HG03575 (cell line): ENCODE results near the gene APOL1.
"Not testable (repeated sequence)": the region's sequence is repeated elsewhere in the genome, so short reads cannot be mapped to it uniquely, and the experiment has no call there.

Experiments used
- ATAC-seq: cut with Tn5 transposase; IDR thresholded peaks from one replicate; pipeline ENCODE4 v1.9.1; 2021; ENCODE audit not compliant: unreplicated experiment, insufficient number of reproducible peaks, low FRiP score; ENCODE audit errors: extremely low read depth

Gene APOL1

GRCh38 chr22:36287881-36288515, 35.1 kb downstream of the APOL1 start:
- no peak for ATAC-seq

GRCh38 chr22:36288571-36289405, 35.9 kb downstream of the APOL1 start:
- ATAC-seq, result no peak

- ATAC-seq, result no peak
Observed at GRCh38 chr22:36289406-36289870, 36.5 kb downstream of the APOL1 start.

- ATAC-seq, result not testable (repeated sequence)
Observed at GRCh38 chr22:36289948-36290371, 37.0 kb downstream of the APOL1 start.

GRCh38 chr22:36290391-36291075, 37.6 kb downstream of the APOL1 start:
- not testable (repeated sequence) for ATAC-seq

GRCh38 chr22:36291831-36292740, 39.2 kb downstream of the APOL1 start:
- no peak for ATAC-seq

- ATAC-seq, result no peak
Observed at GRCh38 chr22:36292823-36293530, 40.0 kb downstream of the APOL1 start.

GRCh38 chr22:36293606-36294292, 40.8 kb downstream of the APOL1 start:
- ATAC-seq, result no peak

- no peak for ATAC-seq
Observed at GRCh38 chr22:36294293-36294620, 41.3 kb downstream of the APOL1 start.

- ATAC-seq, result no peak
Observed at GRCh38 chr22:36294801-36295200, 41.9 kb downstream of the APOL1 start.

- ATAC-seq, result no peak
Observed at GRCh38 chr22:36295247-36295646, 42.3 kb downstream of the APOL1 start.

- ATAC-seq, result no peak
Observed at GRCh38 chr22:36296690-36297089, 43.8 kb downstream of the APOL1 start.

- ATAC-seq, result no peak
Observed at GRCh38 chr22:36297568-36297967, 44.6 kb downstream of the APOL1 start.

- ATAC-seq, result no peak
Observed at GRCh38 chr22:36298118-36298517, 45.2 kb downstream of the APOL1 start.

GRCh38 chr22:36298601-36299000, 45.7 kb downstream of the APOL1 start:
- ATAC-seq, result no peak

- ATAC-seq, result no peak
Observed at GRCh38 chr22:36299295-36299694, 46.4 kb downstream of the APOL1 start.

GRCh38 chr22:36299911-36300310, 47.0 kb downstream of the APOL1 start:
- ATAC-seq, result no peak
